Pulmonary artery endothelial cell (primary cell): Measurements from ENCODE around the gene SEL1L3. TPM values are rescaled to one million over a fixed set of nuclear protein-coding genes. Genes with fewer than 3 reads are reported as not detected.

ENCODE experiments used
- DNase-seq: peaks from one replicate; pipeline ENCODE4 v3.0.0-alpha.2; 2011; ENCODE audit warnings: low read depth, low spot score
- total RNA-seq: library from RNA; depleted of rRNA; stranded (reverse); fragments of >200 nt; gene quantifications from 2 replicates; pipeline ENCODE4 v1.2.3, GENCODE V29; 2014

The SEL1L3 gene
- total RNA-seq, 1 donor from 2014 or later = 121 TPM

GRCh38 chr4:25753239-25753638, 109.5 kb downstream of the SEL1L3 start:
- no peak for DNase-seq

- no peak for DNase-seq
Measured at GRCh38 chr4:25750874-25751273, 111.9 kb downstream of the SEL1L3 start.

GRCh38 chr4:25749150-25749794, 113.5 kb downstream of the SEL1L3 start:
- DNase-seq = no peak

GRCh38 chr4:25743971-25744370, 118.8 kb downstream of the SEL1L3 start:
- DNase-seq = no peak

GRCh38 chr4:25729564-25729963, 133.2 kb downstream of the SEL1L3 start:
- no peak for DNase-seq

GRCh38 chr4:25728886-25729285, 133.9 kb downstream of the SEL1L3 start:
- no peak for DNase-seq

- DNase-seq = no peak
Measured at GRCh38 chr4:25727711-25728493, 134.9 kb downstream of the SEL1L3 start.

GRCh38 chr4:25725870-25726269, 136.9 kb downstream of the SEL1L3 start:
- no peak for DNase-seq

GRCh38 chr4:25723409-25723808, 139.4 kb downstream of the SEL1L3 start:
- no peak for DNase-seq

- no peak for DNase-seq
Measured at GRCh38 chr4:25722964-25723363, 139.8 kb downstream of the SEL1L3 start.

- no peak for DNase-seq
Measured at GRCh38 chr4:25713812-25714211, 149.0 kb downstream of the SEL1L3 start.

- DNase-seq = no peak
Measured at GRCh38 chr4:25712611-25713010, 150.2 kb downstream of the SEL1L3 start.

GRCh38 chr4:25710637-25711036, 152.2 kb downstream of the SEL1L3 start:
- no peak for DNase-seq

- DNase-seq = no peak
Measured at GRCh38 chr4:25704516-25704915, 158.3 kb downstream of the SEL1L3 start.

GRCh38 chr4:25703731-25704388, 158.9 kb downstream of the SEL1L3 start:
- no peak for DNase-seq

GRCh38 chr4:25702848-25703247, 159.9 kb downstream of the SEL1L3 start:
- DNase-seq = no peak

GRCh38 chr4:25700661-25701060, 162.1 kb downstream of the SEL1L3 start:
- DNase-seq = no peak

- no peak for DNase-seq
Measured at GRCh38 chr4:25697516-25697915, 165.3 kb downstream of the SEL1L3 start.
